ENCODE measurements around the gene PTDSS2.

DNA sequence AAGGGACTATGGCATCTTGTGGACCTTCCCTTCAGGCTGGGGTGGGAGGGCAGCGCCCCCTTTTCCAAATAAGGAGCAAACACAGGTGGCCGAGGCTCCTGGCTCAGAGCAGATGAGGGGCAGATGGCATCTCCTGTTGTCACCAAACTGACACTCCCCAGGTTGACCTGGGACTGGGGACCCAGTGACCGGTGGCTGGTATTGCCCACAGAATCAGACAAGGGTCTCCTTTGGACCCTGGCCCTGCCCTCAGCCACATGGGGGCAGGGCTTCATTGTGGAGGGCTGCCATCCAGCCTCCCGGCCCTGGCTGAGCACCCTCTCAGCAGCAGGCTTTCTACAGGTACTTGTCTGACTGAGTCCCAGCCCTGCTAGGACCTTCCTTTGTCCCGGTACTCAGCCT lies 34.4 kb upstream of the PTDSS2 start:
- no peak for TF ChIP-seq POLR2A (IDR thresholded peaks at IDR 0.05)
- TF ChIP-seq, protein P1, sequence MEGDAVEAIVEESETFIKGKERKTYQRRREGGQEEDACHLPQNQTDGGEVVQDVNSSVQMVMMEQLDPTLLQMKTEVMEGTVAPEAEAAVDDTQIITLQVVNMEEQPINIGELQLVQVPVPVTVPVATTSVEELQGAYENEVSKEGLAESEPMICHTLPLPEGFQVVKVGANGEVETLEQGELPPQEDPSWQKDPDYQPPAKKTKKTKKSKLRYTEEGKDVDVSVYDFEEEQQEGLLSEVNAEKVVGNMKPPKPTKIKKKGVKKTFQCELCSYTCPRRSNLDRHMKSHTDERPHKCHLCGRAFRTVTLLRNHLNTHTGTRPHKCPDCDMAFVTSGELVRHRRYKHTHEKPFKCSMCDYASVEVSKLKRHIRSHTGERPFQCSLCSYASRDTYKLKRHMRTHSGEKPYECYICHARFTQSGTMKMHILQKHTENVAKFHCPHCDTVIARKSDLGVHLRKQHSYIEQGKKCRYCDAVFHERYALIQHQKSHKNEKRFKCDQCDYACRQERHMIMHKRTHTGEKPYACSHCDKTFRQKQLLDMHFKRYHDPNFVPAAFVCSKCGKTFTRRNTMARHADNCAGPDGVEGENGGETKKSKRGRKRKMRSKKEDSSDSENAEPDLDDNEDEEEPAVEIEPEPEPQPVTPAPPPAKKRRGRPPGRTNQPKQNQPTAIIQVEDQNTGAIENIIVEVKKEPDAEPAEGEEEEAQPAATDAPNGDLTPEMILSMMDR (IDR thresholded peaks at IDR 0.05): no peak

All from right lobe of liver (tissue), 4 donors.